ENCODE measurements around the gene CEPT1.

- TF ChIP-seq CTCF (IDR thresholded peaks at IDR 0.05 in 2 of 3, conservative IDR thresholded peaks at IDR 0.05 in 1 of 3; ENCODE audit: insufficient read depth in 2 of 3, low read depth in 1 of 3, low read length in 3 of 3) = no peak
- no peak for TF ChIP-seq SLC30A9 (CRISPR knock-in tag; IDR thresholded peaks at IDR 0.05)
- TF ChIP-seq FOXJ2 (tag; IDR thresholded peaks at IDR 0.05) = no peak
- TF ChIP-seq CTBP1 (IDR thresholded peaks at IDR 0.05; ENCODE audit: borderline replicate concordance) = no peak
Observed at GRCh38 chr1:111116496-111116895, 23.5 kb upstream of the CEPT1 start.

All from K562 (cell line).